ENCODE measurements around the gene MAP3K7. TPM values are rescaled to one million over a fixed set of nuclear protein-coding genes. Genes with fewer than 3 reads are reported as not detected.

MAP3K7 gene
- total RNA-seq, 1 donor, result 51.4 TPM

DNA sequence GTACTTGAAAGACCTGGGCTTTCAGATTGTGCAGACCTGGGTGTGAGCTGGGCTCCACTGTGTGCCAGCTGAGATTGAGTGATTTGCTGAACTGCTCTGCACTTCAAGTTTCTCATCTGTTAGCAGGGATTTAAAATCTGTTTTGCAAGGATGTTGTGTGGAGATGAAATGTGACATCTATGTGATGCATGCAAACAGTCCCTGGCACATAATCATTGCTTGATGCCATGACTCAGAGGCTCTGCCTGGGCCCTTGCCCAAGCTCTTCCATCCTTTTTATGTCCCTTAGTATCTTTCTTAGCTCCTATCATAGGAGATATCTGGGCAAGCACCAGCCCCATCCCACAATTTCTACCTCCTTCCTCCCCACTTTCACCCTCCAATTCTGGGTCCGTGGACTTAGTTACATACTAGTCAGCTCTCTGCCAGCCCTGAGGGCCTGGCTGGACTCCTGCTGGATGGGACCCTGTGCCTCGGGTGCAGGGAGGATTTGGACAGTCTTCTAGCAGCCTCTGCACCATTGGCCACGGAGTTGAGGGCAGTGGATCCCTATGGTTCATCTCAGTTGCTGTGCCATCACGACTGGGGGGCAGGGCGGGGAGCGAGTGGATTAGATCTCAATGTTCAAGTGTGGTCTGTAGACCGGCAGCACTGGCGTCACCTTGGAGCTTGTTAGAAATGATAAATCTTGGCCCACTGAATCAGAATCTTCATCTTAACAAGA lies 103.6 kb downstream of the MAP3K7 start:
- TF ChIP-seq, protein P1, sequence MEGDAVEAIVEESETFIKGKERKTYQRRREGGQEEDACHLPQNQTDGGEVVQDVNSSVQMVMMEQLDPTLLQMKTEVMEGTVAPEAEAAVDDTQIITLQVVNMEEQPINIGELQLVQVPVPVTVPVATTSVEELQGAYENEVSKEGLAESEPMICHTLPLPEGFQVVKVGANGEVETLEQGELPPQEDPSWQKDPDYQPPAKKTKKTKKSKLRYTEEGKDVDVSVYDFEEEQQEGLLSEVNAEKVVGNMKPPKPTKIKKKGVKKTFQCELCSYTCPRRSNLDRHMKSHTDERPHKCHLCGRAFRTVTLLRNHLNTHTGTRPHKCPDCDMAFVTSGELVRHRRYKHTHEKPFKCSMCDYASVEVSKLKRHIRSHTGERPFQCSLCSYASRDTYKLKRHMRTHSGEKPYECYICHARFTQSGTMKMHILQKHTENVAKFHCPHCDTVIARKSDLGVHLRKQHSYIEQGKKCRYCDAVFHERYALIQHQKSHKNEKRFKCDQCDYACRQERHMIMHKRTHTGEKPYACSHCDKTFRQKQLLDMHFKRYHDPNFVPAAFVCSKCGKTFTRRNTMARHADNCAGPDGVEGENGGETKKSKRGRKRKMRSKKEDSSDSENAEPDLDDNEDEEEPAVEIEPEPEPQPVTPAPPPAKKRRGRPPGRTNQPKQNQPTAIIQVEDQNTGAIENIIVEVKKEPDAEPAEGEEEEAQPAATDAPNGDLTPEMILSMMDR (IDR thresholded peaks at IDR 0.05; ENCODE audit: insufficient read depth, low read depth, low read length), result no peak
- DNase-seq (ENCODE audit: low read depth), result no peak
- no peak overlapping the region for H3K4me3 ChIP-seq (ENCODE audit: low read depth, low read length)

DNA sequence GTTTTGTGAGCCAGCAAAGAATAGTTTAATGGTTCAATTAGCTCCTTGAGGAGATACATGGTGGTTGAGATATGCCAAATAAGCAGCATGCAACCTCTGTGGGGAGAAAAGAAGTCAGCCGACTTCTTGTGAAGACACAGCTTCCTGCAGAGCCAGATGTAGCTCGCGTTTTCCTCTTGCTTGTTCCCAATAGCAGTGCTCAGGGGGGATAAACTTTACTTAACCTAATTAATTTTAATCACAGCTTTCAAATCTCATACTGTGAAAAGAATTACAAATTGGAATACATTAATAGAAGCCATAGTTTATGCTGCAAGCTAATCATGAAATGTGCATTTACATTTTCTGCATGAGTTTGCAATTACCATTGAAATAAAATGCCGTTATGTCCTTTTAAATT lies 106.2 kb downstream of the MAP3K7 start:
- TF ChIP-seq, protein P1 (IDR thresholded peaks at IDR 0.05; ENCODE audit: insufficient read depth, low read depth, low read length), result no peak
- DNase-seq (ENCODE audit: low read depth), result no peak
- H3K4me3 ChIP-seq (ENCODE audit: low read depth, low read length), result no peak overlapping the region

DNA sequence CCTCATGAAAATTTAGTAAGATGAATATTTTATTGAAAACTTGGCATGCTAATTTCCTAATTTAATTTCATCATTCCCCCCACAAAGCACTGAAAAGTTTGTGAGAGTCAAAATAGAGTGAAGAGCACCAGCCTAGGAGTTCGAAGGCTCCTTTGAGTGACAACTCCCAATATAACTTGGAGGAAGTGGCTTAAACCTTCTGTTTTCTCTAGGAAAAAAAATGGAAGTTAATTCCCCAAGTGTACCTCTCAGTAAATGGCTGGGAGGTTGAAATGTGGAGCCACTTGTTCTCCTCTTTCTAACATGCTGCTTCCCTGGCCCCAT lies 107.3 kb downstream of the MAP3K7 start:
- H3K4me3 ChIP-seq (ENCODE audit: low read depth, low read length), result no peak overlapping the region

DNA sequence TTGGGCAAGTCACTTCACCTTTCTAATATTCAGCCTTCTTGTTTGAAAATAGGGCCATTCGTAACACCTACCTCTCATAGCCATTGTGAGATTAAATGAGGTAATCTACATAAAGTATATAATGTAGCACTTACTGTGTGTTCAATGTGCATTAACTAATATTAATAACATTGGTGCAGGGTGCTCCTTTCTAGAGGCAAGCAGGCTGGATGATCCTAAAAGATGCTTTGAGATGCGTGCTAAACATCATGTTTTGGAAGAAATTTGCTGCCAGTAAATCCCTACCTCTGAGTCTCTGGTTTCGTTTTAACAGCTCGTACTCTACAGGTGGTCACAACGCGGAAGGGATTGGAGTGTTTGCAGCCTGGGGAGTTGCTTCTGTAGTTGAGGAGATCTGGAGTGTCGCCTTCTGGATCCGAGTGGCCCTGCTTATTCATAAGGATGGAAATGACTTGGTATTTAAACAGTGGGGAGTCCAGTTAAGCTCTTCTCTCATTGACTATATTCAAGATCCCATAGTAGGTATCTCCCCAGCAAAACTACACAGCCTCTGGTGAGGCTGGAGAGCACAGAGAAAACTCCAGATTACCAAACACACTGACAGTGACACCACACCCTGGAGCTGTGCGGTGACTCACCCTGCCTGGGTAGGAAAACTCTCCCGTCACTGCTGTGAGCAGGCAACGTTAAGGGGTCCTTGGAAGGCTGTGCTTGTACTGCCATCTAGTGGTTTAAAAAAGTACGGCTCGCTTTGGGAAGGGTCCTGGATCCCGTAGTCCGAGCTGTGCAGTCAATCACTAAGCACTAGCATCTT lies 107.9 kb downstream of the MAP3K7 start:
- TF ChIP-seq, protein P1 (IDR thresholded peaks at IDR 0.05; ENCODE audit: insufficient read depth, low read depth, low read length), result peak; percentile 87
- no peak overlapping the region for H3K4me3 ChIP-seq (ENCODE audit: low read depth, low read length)
- DNase-seq (ENCODE audit: low read depth), result peak; percentile 94

More for the DNA sequence above, 107.3 kb downstream of the MAP3K7 start:
- DNase-seq (ENCODE audit: low read depth), result no peak
- TF ChIP-seq, protein P1 (IDR thresholded peaks at IDR 0.05; ENCODE audit: insufficient read depth, low read depth, low read length), result no peak

DNA sequence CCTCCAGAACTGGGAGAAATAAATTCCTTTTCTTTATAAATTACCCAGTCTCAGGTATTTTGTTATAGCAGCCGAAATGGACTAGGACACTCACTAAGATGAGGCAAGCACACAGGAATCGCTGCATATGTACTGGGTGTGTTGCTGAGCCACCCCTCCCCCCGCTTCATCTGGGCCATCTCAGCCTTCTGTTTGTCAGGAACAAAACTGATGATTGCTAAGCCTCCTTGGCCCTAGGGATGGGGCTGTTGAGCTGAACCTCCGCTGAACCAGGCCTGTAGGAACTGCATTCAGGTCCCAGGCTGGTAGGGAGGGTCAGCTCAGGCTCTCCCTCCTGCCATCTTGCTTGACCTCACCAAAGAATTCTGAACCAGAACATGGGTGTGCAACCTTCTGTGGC lies 108.6 kb downstream of the MAP3K7 start:
- TF ChIP-seq, protein P1 (IDR thresholded peaks at IDR 0.05; ENCODE audit: insufficient read depth, low read depth, low read length), result no peak

DNA sequence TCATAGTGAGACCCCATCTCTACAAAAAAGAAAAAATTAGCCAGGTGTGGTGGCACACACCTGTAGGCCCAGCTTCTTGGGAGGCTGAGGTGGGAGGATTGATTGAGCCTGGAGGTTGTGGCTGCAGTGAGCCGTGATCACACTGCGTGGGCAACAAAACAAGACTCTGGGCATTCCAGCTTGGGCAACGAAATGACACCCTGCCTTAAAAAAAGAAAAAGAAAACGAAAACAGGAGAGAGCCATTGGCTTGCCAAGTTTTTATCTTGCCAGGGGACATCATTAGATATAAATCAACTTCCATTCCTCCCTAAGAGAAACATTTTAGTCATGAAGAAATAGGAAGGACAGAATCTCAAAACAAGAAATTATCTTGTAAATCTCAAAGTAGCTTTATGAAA lies 109.5 kb downstream of the MAP3K7 start:
- H3K4me3 ChIP-seq (ENCODE audit: low read depth, low read length), result no peak overlapping the region
- DNase-seq (ENCODE audit: low read depth), result peak; percentile 34
- TF ChIP-seq, protein P1 (IDR thresholded peaks at IDR 0.05; ENCODE audit: insufficient read depth, low read depth, low read length), result no peak

More for the DNA sequence above, 108.6 kb downstream of the MAP3K7 start:
- DNase-seq (ENCODE audit: low read depth), result no peak
- no peak overlapping the region for H3K4me3 ChIP-seq (ENCODE audit: low read depth, low read length)

All from fibroblast of villous mesenchyme (primary cell).